GM19452 (cell line): ENCODE results near the gene TLL1.

Experiments
- ATAC-seq: cut with Tn5 transposase; IDR thresholded peaks from one replicate; pipeline ENCODE4 v1.9.1; 2021; ENCODE audit not compliant: unreplicated experiment

Gene TLL1

GRCh38 chr4:165872461-165873297, at the start of gene TLL1:
Gene TLL1, plus strand, starts transcription at chr4:165873237. Its CDS starts 668 bp downstream, at chr4:165873905.
- no peak for ATAC-seq

- no peak for ATAC-seq
Observed at GRCh38 chr4:165826166-165826565, 46.9 kb upstream of the TLL1 start.

GRCh38 chr4:165827018-165827417, 46.0 kb upstream of the TLL1 start:
- ATAC-seq = no peak

- no peak for ATAC-seq
Observed at GRCh38 chr4:165828928-165829327, 44.1 kb upstream of the TLL1 start.

GRCh38 chr4:165834116-165834515, 38.9 kb upstream of the TLL1 start:
- ATAC-seq = no peak

GRCh38 chr4:165838575-165838974, 34.5 kb upstream of the TLL1 start:
- ATAC-seq = no peak

GRCh38 chr4:165839615-165840333, 33.3 kb upstream of the TLL1 start:
- ATAC-seq = no peak

- no peak for ATAC-seq
Observed at GRCh38 chr4:165842684-165843083, 30.4 kb upstream of the TLL1 start.

- no peak for ATAC-seq
Observed at GRCh38 chr4:165844161-165844560, 28.9 kb upstream of the TLL1 start.

- no peak for ATAC-seq
Observed at GRCh38 chr4:165851256-165851655, 21.8 kb upstream of the TLL1 start.

- ATAC-seq = no peak
Observed at GRCh38 chr4:165855191-165855590, 17.8 kb upstream of the TLL1 start.

- no peak for ATAC-seq
Observed at GRCh38 chr4:165861363-165861762, 11.7 kb upstream of the TLL1 start.

GRCh38 chr4:165864271-165864670, 8.8 kb upstream of the TLL1 start:
- ATAC-seq = no peak

GRCh38 chr4:165866019-165866650, 6.9 kb upstream of the TLL1 start:
- ATAC-seq = no peak

GRCh38 chr4:165867961-165868360, 5.1 kb upstream of the TLL1 start:
- no peak for ATAC-seq

GRCh38 chr4:165873298-165874071, 448 bp downstream of the TLL1 start:
- no peak for ATAC-seq

- no peak for ATAC-seq
Observed at GRCh38 chr4:165874072-165874790, 1.2 kb downstream of the TLL1 start.

- ATAC-seq = no peak
Observed at GRCh38 chr4:165874791-165875371, 1.8 kb downstream of the TLL1 start.

GRCh38 chr4:165875446-165875845, 2.4 kb downstream of the TLL1 start:
- ATAC-seq = no peak

GRCh38 chr4:165877286-165877685, 4.2 kb downstream of the TLL1 start:
- ATAC-seq = no peak
